Ishikawa (cell line): Measurements from ENCODE around the gene OR2F2.

Experiments
- CEBPB ChIP-seq: IDR thresholded peaks from 2 replicates; pipeline ENCODE4 v1.6.1; 2012
- NFIC ChIP-seq: IDR thresholded peaks from 2 replicates; pipeline ENCODE4 v1.6.1; 2012
- RAD21 ChIP-seq: IDR thresholded peaks from 2 replicates; pipeline ENCODE4 v1.6.1; 2012; ENCODE audit warnings: low read depth
- REST ChIP-seq: IDR thresholded peaks from 2 replicates; pipeline ENCODE4 v1.6.1; 2012; ENCODE audit warnings: low read depth, mild to moderate bottlenecking
- TAF1 ChIP-seq: IDR thresholded peaks from 2 replicates; pipeline ENCODE4 v1.6.1; 2012; ENCODE audit warnings: low read depth, mild to moderate bottlenecking
- TCF12 ChIP-seq: IDR thresholded peaks from 2 replicates; pipeline ENCODE4 v1.6.1; 2012; ENCODE audit warnings: low read depth
- USF1 ChIP-seq: IDR thresholded peaks from 2 replicates; pipeline ENCODE4 v1.6.1; 2012
- YY1 ChIP-seq: IDR thresholded peaks from 2 replicates; pipeline ENCODE4 v1.6.1; 2012; ENCODE audit warnings: low read depth
- TF ChIP-seq, protein P1 (sequence below): IDR thresholded peaks from 2 replicates; pipeline ENCODE4 v1.6.1; 2012

- no peak for TF ChIP-seq TCF12
- no peak for TF ChIP-seq CEBPB
- TF ChIP-seq REST: no peak
- TF ChIP-seq NFIC: no peak
- TF ChIP-seq, protein P1, sequence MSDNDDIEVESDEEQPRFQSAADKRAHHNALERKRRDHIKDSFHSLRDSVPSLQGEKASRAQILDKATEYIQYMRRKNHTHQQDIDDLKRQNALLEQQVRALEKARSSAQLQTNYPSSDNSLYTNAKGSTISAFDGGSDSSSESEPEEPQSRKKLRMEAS: no peak
- TF ChIP-seq TAF1: no peak
- TF ChIP-seq YY1: no peak
- no peak for TF ChIP-seq RAD21
- TF ChIP-seq USF1: no peak
Observed at GRCh38 chr7:143896667-143897066, 38.4 kb upstream of the OR2F2 start.
